Gastrocnemius medialis (tissue), 4 donors: ENCODE measurements around the gene PLIN4. TPM values are rescaled to one million over a fixed set of nuclear protein-coding genes. Genes with fewer than 3 reads are reported as not detected.

Experiments
- ATAC-seq, 2 donors: fragments of 150-250 bp; one replicate each; pipeline ENCODE4 v1.9.1; 2016
- DNase-seq, 2 donors: peaks; one replicate each; pipeline ENCODE4 v3.0.0-alpha.2; 2019
- H3K27ac ChIP-seq, 4 donors: fragments of 200-600 bp; sonication (generic); 1 replicate in 1 of 4; 2 replicates in 3 of 4; pipeline ENCODE4 v1.5.1; 2016 to 2018; ENCODE audit warnings: mild to moderate bottlenecking in 2 of 4, moderate library complexity in 1 of 4
- H3K27me3 ChIP-seq, 3 donors: fragments of 200-600 bp; sonication (generic) in 2 of 3; 1 replicate in 1 of 3; 2 replicates in 2 of 3; pipeline versions ENCODE4 v1.5.1 to v1.6.0; 2016 to 2019; ENCODE audit warnings: mild to moderate bottlenecking in 1 of 3, moderate library complexity in 1 of 3
- H3K36me3 ChIP-seq, 2 donors: fragments of 200-600 bp; sonication (generic) in 1 of 2; one replicate each; pipeline ENCODE4 v1.5.1; 2017 to 2018
- H3K4me1 ChIP-seq, 2 donors: fragments of 200-600 bp; sonication (generic) in 1 of 2; one replicate each; pipeline ENCODE4 v1.5.1; 2016 to 2017; ENCODE audit warnings: mild to moderate bottlenecking in 2 of 2
- H3K4me3 ChIP-seq, 4 donors: fragments of 200-600 bp; sonication (generic) in 3 of 4; 1 replicate in 1 of 4; 2 replicates in 3 of 4; pipeline ENCODE4 v1.5.1; 2016 to 2019; ENCODE audit warnings: mild to moderate bottlenecking in 2 of 4
- H3K9me3 ChIP-seq, 3 donors: fragments of 200-600 bp; sonication (generic) in 2 of 3; 1 replicate in 1 of 3; 2 replicates in 2 of 3; pipeline ENCODE4 v1.5.1; 2016 to 2019
- CTCF ChIP-seq, 5 experiments: fragments of 450-650 bp in 3 of 5; fragments of 200-600 bp in 2 of 5; sonication (generic) in 2 of 5; IDR thresholded peaks in 4 of 5; conservative IDR thresholded peaks in 1 of 5; 1 replicate in 4 of 5; 2 replicates in 1 of 5; pipeline ENCODE4 v1.5.1; 2016 to 2019; ENCODE audit warnings: antibody characterized with exemption in 5 of 5, mild to moderate bottlenecking in 3 of 5, moderate library complexity in 3 of 5
- POLR2A ChIP-seq, 2 donors: fragments of 450-650 bp; IDR thresholded peaks; one replicate each; pipeline ENCODE4 v1.6.1; 2017; ENCODE audit warnings: antibody characterized with exemption in 2 of 2, mild to moderate bottlenecking in 2 of 2, moderate library complexity in 2 of 2
- in situ Hi-C, 4 donors: fragments of 200-750 bp; cut with MboI; loops; one replicate each; pipeline versions ENCODE4 v1.15.0 to v1.8.0; 2017; ENCODE audit warnings: low sequenced_read_pairs in 4 of 4
- intact Hi-C: fragments of 100-400 bp; cut with DNase I; formaldehyde crosslinking; loops from one replicate; pipeline ENCODE4 v1.15.1; 2023; ENCODE audit warnings: low total_unique reads
- total RNA-seq, 4 donors: library from RNA; depleted of rRNA; stranded (reverse); fragments of >200 nt; gene quantifications; one replicate each; pipeline versions ENCODE4 v1.1.0 to v1.2.3, GENCODE V29; 2016

The PLIN4 gene
- total RNA-seq, 4 donors from 2014 or later = 79.6 to 282 (median 152) TPM

DNA sequence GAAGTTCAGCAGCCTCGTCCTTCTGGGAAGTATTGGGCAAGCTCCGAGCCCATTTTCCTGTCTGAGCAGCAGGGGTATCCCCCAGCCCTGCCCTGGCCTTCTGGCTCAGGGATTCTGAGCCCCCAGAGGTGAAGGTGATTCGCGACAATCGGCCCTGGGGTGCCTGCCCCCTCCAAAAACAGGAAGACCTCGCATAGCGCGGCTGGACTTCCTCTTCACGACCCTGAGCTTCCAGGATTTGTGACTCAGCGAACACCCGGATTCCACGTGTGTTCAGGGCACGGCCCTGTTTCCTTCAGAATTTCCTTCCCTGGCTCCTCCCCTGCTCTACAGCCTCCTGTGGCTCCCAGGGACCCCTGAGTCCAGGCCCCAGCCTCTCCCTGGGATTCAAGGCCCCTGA lies 41.3 kb upstream of the PLIN4 start, which contains the start of gene SEMA6B:
Gene SEMA6B, minus strand, starts transcription at position 116 of the 400 bp plus-strand sequence. CDS start 1,227 bp downstream, outside the sequence.
- Histone ChIP-seq H3K27ac (peak within 1 kb of the TSS; percentile 52 to 81 (median 70)), H3K4me3 (peak within 1 kb of the TSS in 3 of 4 donors; percentile 36 to 54 (median 49)), H3K4me1 (no peaks in the 10 kb centered on the region), H3K9me3 (no peaks in the 10 kb centered on the region), H3K36me3 (no peaks in the 10 kb centered on the region), H3K27me3 (no peaks in the 10 kb centered on the region)
- peak in 1 of 2 donors; percentile 21 for DNase-seq
- ATAC-seq = peak in 1 of 2 donors; percentile 47
- intact Hi-C loops (loop anchor here (2.0 to 10.0 kb wide), 2 partner anchors 23 to 215 kb away; no protein-coding TSS in a partner anchor), in situ Hi-C loops (no loop called here)
- TF ChIP-seq CTCF (IDR thresholded peaks at IDR 0.05 in 4 of 5, conservative IDR thresholded peaks at IDR 0.05 in 1 of 5) (no peak), POLR2A (IDR thresholded peaks at IDR 0.05) (peak in 1 of 2 donors; percentile 43)

DNA sequence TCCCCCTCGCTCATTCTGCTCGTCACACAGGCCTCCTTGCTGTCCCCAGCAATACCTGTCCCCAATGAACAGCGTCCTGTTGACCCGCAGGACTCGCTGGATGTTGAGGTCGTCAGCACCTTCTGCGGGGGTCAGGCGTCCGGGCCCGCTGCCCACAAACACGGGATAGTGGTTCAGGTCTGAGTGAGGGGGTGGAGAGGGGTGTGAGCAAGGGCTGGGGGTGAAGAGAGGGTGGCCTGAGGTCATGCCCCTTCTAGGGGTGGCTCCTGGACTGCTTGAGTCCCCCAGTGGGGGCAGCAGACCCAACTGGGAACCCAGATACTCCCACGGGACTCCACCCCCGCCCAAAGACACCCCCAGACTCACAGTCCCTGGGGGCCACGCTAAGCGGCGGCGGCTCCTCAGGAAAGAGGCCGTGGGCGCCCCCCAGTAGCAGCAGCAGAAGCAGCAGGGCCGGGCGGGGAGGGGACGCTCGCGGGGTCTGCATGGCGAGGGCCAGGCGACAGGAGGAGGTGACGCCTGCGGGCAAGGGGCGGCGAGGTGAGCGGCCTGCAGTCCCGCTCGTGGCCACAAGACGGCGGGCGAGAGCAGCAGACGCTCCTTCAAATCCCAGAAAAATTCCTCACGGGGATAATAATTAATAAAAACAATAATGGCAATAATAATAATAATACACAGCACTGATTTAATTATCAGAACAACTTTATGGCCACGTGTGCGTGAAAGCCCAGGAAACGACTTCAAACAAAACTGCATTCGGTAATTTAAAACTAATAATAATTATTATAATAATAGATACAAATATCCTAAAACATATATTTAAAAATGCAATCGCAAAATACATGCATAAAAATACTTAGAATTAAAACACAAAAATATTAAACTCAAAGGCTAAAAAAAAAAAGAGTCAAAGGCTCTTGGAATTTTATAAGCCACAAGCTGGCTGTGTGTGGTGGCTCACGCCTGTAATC lies 40.0 kb upstream of the PLIN4 start:
- intact Hi-C loops = loop anchor here (1.0 to 10.0 kb wide), 3 partner anchors 21 to 217 kb away; no protein-coding TSS in a partner anchor
- H3K27ac ChIP-seq = peak overlapping the region; percentile 33 to 81 (median 70)
- DNase-seq (no peak), ATAC-seq (no peak)
- no peaks in the 10 kb centered on the region for H3K27me3 ChIP-seq
- TF ChIP-seq CTCF (IDR thresholded peaks at IDR 0.05 in 4 of 5, conservative IDR thresholded peaks at IDR 0.05 in 1 of 5) = peak; percentile 92 to 100 (median 97)
- TF ChIP-seq POLR2A (IDR thresholded peaks at IDR 0.05) = no peak
- peak overlapping the region in 3 of 4 donors; percentile 36 to 54 (median 49) for H3K4me3 ChIP-seq
- no peaks in the 10 kb centered on the region for H3K4me1 ChIP-seq
- no peaks in the 10 kb centered on the region for H3K9me3 ChIP-seq
- H3K36me3 ChIP-seq = no peaks in the 10 kb centered on the region
- in situ Hi-C loops = no loop called here

GRCh38 chr19:4557144-4557970 lies 39.1 kb upstream of the PLIN4 start:
- H3K27me3 ChIP-seq = no peaks in the 10 kb centered on the region
- no peaks in the 10 kb centered on the region for H3K9me3 ChIP-seq
- H3K27ac ChIP-seq = peak overlapping the region in 1 of 4 donors; percentile 70
- TF ChIP-seq POLR2A (IDR thresholded peaks at IDR 0.05) = no peak
- no peak for TF ChIP-seq CTCF (IDR thresholded peaks at IDR 0.05 in 4 of 5, conservative IDR thresholded peaks at IDR 0.05 in 1 of 5)
- ATAC-seq (no peak), DNase-seq (no peak)
- H3K4me1 ChIP-seq = no peaks in the 10 kb centered on the region
- intact Hi-C loops (loop anchor here (10.0 kb wide), 1 partner anchor 217 kb away; no protein-coding TSS in a partner anchor), in situ Hi-C loops (no loop called here)
- peak overlapping the region in 1 of 4 donors; percentile 54 for H3K4me3 ChIP-seq
- no peaks in the 10 kb centered on the region for H3K36me3 ChIP-seq

- TF ChIP-seq POLR2A (IDR thresholded peaks at IDR 0.05) = no peak
- intact Hi-C loops = loop anchor here (10.0 kb wide), 1 partner anchor 218 kb away; no protein-coding TSS in a partner anchor
- H3K4me3 ChIP-seq = no peak overlapping the region
- H3K27ac ChIP-seq = no peak overlapping the region
- H3K27me3 ChIP-seq = no peaks in the 10 kb centered on the region
- no peaks in the 10 kb centered on the region for H3K9me3 ChIP-seq
- H3K4me1 ChIP-seq = no peaks in the 10 kb centered on the region
- in situ Hi-C loops = no loop called here
- H3K36me3 ChIP-seq = no peaks in the 10 kb centered on the region
- ATAC-seq = no peak
- no peak for DNase-seq
Observed at GRCh38 chr19:4556597-4557127, 38.4 kb upstream of the PLIN4 start.
